GM12892 (cell line): ENCODE results near the gene REX1BD.

Experiments used
- POLR2A ChIP-seq: IDR thresholded peaks from 2 replicates; pipeline ENCODE4 v1.6.1; 2011; ENCODE audit warnings: low read depth, low read length, control low read depth
- TAF1 ChIP-seq: IDR thresholded peaks from 2 replicates; pipeline ENCODE4 v1.6.1; 2011; ENCODE audit warnings: low read depth, mild to moderate bottlenecking, control low read depth, low read length, borderline replicate concordance

DNA sequence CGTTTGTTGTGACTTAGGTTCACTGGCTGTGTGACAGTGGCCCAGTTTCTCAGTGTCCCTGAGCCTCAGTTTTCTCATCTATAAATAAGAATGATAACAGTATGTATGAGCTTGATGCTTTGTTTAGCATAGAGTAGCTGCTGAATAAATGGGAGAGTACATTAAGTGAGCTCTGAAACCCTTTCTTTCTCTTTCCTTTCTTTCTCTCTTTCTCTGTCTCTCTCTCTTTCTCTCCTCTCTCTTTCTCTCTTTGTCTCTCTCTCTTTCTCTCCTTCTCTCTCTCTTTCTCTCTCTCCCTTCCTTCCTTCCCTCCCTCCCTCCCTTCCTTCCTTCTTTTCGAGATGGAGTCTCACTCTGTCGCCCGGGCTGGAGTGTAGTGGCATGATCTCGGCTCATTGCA lies 28.9 kb upstream of the REX1BD start:
- no peak for TF ChIP-seq POLR2A
- TF ChIP-seq TAF1 = no peak
